HG03135 (cell line): ENCODE data around the gene CASP12.

Experiments used
- ATAC-seq: cut with Tn5 transposase; IDR thresholded peaks from one replicate; pipeline ENCODE4 v1.9.1; 2021; ENCODE audit warnings: mild to moderate bottlenecking, moderate library complexity; ENCODE audit not compliant: unreplicated experiment

CASP12 gene

DNA sequence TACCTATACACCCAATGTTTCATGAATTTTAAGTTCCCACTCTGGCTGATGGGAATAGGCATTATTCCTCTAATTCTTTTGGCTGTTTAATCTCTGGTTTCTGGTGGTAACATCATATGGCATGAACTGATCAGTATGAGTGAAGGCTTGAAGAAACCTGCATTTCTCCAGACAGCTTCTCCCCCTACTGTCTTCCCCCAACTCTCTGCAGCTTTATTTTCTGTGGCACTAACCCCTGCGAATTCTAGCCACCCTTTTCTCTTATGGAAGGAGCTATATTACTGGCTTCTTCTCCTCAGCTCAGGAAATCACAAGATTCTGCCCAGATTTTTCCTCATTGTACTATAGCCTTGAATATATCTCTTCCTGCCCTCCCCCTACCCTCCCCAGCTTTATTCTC lies 57.1 kb downstream of the CASP12 start:
- no peak for ATAC-seq

DNA sequence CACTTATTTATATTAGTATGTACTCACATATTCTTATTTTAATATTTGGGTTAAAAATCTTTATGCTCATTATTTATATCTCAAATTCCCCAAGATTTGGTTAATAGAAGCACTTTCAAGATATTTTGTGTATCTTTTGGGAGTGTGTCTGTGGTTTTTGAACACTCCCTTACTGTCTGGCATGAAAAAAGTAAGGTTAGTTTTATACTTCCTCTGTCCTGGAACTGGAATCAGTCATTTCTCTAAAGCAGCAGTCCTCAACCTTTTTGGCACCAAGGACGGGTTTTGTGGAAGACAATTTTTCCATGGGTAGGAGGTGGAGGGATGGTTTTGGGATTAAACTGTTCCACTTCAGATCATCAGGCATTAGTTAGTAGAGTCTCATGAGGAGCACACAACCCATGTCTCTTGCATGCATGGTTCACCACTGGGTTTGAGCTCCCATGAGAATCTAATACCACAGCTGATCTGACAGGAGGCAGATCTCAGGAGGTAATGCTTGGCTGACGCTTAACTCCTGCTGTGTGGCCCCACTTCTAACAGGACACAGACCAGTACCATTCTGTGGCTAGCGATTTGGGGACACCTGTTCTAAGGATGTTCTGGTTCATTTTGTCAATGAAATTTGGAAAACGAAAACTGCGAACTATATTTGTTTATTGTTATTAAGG lies 60.2 kb downstream of the CASP12 start:
- no peak for ATAC-seq

DNA sequence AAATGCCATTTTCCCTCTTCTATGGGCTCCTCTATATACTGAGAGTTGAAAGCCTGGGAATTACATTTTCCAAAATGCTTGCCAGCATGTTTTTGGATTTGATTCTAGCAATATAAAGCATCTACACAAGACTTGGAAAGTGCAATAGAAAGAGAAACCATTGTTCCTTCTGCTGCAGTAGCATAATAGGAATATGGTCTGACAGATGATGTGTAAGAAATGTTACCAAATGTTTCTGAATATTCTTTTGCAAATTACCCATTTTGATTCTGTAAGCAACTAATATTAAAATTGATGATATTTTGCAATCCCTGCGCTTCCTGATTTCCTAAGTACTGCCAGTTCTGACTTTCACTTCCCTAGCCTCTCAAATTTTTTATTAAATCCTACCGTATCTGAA lies 61.6 kb downstream of the CASP12 start:
- ATAC-seq = no peak
